ENCODE measurements around the gene HOXA10.

The HOXA10 gene

DNA sequence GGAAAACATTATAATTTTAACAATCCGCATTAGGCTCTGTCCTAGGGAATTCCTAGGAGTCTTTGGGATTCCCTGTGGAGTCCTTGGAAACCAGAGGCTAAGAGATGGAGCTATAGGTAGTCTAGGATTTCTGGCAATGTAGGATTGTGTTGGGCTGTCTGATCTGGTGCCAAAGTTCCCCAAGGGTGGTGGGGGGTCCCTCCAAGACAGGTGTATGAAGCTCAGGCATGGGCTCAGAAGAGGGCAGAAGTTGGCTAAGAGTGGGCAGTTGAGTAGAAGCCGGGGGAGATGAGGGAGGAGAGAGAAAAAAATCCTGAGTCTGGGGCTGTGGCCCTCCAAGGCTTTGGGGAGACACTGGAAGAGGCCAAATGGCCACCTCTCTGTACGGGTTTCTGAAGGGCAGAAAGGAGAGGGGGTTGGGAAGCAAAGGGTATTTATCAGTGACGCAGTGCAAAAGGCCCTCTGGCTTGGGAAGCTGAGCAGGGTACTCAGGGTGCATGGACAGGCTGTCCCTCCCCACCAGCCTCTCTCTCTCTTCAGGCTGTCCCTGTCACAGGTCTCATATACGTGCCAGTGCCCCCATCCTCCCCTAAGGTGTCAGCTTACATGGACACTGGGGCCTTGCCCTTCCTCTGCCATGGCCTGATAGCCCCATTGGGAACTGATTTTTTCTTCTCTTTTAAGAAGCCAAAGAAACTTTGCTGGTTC lies 27.5 kb downstream of the HOXA10 start:
- DNase-seq (ENCODE audit: low read depth in 3 of 3) = no peak

DNA sequence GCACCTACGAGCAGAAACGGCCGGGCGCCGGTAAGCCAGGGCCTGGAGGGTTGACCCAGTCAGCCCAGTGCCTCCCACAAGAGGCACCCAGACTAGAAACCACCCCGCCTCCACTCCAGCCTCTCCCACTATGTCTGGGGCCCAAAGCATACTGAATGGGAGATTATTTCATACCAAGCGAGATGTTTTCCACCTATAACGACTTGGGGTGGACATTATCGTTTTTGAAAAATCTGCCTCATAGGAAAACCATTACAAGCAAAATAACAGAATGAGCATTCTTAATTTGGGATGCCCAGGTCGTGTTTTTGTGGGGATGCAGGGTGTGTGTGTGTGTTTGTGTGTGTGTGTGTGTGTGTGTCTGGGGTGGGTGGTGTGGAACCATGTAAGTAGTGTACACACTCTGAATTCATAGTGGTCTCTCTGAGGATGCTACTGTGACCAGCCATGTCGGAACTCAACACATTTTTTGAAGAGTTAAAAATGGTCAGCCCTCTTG lies 28.2 kb downstream of the HOXA10 start:
- DNase-seq (ENCODE audit: low read depth in 3 of 3) = no peak

DNA sequence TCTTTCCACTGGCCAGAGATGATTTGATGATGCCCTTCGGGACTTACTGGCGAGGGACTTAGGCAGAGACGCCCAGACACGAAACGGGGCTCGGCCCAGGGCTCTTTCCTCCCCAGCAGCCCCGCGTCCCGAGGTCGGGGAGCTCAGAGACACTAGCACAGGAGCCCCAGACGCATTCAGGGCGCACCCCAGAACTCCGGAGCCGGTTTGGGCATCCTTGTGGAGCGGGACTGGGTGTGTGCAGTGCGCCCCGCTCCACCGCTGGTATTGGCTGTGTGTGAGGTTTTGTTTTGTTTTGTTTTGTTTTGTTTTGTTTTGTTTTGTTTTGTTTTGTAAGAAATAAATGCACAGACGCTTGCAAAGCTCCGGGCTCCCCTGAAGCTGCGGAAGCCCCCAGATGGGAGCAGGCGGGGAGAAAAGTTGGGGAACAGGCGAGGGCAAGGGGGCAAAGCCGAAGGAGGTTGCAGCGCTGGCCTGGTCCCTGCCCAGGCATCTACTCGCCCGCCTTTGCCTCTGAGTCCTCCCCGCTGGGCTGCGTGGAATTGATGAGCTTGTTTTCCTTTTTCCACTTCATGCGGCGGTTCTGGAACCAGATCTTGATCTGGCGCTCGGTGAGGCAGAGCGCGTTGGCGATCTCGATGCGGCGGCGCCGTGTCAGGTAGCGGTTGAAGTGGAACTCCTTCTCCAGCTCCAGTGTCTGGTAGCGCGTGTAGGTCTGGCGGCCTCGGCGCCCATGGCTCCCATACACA lies 28.8 kb downstream of the HOXA10 start:
- DNase-seq (ENCODE audit: low read depth in 3 of 3) = no peak

DNA sequence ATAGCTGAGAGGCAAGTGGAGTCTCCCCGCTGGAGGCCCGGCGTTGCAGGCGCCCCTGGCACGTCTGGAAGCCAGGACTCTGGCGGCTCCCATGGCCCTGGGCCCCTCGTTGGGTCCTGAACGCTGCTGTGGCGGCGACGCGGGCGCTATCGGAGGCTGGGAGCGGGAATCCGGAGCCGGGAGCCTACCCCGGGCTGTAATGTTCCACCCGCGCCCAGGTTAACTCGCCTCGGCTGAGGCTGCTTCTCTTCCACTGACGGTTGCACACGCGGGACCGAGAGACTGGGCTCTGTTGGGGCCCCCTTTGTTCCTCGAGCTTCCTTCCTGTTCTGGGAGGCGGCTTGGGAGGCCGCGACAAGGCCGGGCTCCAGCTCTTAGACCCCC lies 29.3 kb downstream of the HOXA10 start:
- no peak for DNase-seq (ENCODE audit: low read depth in 3 of 3)

DNA sequence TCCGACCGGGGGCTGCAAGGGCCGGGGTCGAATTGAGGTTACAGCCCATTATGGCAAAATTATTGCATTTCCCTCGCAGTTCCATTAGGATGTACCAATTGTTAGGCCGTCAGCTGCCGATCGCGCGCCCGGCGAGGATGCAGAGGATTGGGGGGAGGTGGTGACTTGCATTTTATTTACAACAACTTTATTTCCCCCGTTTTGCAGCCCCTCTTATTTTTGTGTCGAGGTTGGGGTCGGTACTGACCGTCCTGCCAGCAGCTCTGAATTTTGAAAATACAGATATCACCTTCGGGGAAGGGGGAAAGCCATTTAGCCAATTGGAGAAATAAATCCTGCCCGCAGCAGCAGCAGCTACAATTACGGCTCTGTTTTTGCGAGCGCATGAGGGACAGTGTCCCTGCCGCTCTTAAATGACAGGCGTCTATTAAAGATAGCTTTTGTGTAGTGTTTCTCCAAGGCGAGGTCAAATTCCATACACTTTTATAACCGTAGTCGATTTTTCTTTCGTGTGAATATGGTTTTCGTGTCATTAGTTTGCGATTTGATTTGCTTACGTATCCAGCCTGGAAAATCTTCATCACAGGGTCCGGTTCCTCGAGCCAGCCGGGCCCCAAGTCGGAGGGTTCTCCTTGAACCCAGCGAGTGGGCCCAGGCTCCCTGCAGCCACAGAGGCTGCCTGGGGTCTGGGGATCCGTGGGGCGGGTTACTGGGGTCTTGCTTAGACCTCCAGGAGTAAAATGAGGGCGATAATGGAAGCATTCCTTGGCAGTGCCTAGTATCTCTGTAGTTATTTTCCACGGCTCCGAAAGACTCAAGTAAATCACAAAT lies 30.0 kb downstream of the HOXA10 start:
- no peak for DNase-seq (ENCODE audit: low read depth in 3 of 3)

DNA sequence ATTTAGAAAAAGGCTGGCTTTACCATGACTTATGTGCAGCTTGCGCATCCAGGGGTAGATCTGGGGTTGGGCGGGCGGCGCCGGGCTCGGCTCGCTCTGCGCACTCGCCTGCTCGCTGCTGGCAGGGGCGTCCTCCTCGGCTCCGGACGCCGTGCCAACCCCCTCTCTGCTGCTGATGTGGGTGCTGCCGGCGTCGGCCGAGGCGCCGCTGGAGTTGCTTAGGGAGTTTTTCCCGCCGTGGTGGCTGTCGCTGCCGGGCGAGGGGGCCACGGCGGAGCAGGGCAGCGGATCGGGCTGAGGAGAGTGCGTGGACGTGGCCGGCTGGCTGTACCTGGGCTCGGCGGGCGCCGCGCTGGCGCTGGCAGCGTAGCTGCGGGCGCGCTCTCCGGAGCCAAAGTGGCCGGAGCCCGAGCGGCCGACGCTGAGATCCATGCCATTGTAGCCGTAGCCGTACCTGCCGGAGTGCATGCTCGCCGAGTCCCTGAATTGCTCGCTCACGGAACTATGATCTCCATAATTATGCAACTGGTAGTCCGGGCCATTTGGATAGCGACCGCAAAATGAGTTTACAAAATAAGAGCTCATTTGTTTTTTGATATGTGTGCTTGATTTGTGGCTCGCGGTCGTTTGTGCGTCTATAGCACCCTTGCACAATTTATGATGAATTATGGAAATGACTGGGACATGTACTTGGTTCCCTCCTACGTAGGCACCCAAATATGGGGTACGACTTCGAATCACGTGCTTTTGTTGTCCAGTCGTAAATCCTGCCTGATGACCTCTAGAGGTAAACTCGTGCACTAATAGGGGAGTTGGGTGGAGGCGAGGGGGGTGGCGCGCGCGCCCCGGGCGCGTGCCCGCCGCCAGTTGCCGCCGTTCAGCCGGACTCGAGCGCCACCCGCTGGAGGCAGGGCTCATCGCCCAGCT lies 30.8 kb downstream of the HOXA10 start, which contains the start of gene HOXA5:
Gene HOXA5 (minus strand): TSS at position 659 of the 927 bp plus-strand sequence. CDS start 74 bp downstream, at position 585.
- no peak for DNase-seq (ENCODE audit: low read depth in 3 of 3)

DNA sequence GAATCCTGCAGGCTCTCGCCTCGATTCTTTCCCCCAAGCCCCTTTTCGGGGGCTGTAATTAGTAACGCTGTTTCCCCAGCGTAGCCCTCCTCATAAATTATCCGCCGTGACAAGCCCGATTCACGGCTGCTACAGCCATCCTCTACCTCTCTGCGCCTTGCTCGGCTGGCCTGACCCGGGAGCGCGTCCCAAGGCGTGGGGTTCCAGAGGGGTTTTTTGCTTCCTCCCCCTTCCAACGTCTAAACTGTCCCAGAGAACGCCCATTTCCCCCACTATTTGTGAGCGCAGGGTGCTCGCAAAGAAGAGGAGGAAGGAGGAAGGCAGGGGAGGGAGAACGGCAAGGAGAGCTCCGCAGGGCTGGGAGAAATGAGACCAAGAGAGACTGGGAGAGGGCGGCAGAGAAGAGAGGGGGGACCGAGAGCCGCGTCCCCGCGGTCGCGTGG lies 31.5 kb downstream of the HOXA10 start:
- DNase-seq (ENCODE audit: low read depth in 3 of 3) = no peak

DNA sequence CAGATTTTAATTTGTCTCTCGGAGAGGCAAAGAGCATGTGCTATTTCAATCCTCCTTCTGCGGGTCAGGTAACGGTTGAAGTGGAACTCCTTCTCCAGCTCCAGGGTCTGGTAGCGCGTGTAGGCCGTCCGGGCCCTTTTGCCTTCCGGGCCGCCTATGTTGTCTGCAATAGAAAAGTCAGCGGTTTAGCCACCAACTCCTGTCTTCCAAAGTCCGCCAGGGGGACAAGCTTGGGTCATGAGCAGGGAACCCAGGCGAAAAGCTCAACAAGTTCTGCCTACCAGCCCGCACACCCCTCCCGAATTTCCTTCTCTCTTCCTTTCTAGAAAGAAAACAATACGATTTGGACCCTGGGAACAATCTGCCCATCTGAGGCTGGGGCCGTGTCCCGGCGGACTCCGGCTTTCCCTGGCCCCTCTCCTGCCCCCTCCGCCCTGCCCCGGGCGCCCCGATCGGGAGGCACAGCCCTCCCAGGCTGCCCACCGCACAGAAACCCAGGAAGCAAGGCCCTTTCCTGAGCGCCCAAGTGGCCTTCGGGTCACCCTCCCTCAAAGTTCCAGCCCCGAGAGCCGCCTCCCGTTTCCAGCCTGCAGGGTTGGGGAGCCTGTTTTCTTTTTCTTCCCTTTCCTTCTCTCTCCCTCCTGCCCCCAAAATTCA lies 32.1 kb downstream of the HOXA10 start:
- DNase-seq (ENCODE audit: low read depth in 3 of 3) = no peak

DNA sequence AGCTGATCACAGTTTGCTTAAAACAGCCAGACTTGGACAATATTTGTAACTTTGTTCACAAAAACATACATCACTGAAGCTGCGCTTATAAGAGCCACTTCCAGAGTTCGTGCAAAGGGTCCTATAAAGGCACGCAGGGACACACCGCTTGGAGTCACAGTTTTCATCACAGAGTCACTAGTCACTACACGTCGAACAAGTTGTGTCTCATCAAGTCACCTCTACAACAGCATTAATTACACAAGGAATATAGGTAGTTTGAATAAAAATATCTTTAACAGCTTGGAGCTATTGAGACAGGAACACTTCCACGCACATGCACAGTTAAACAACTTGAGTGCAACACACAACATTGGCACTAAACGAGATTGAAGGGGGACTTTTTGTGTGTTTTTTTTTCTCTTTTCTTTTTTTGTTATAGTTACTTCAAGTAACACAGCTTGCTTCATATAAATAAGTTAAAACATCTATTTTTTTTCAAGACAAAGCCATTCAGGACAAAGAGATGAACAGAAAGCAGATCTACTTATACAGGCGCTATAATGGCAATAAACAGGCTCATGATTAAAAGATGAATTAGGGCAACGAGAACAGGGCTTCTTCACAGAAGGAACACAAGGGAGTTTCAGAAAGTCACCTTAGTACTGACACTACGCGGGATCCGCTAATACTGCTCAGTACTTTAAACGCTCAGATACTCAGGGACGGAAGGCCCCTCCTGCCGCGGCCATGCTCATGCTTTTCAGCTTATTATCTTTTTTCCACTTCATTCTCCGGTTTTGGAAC lies 32.8 kb downstream of the HOXA10 start:
- DNase-seq (ENCODE audit: low read depth in 3 of 3) = no peak

DNA sequence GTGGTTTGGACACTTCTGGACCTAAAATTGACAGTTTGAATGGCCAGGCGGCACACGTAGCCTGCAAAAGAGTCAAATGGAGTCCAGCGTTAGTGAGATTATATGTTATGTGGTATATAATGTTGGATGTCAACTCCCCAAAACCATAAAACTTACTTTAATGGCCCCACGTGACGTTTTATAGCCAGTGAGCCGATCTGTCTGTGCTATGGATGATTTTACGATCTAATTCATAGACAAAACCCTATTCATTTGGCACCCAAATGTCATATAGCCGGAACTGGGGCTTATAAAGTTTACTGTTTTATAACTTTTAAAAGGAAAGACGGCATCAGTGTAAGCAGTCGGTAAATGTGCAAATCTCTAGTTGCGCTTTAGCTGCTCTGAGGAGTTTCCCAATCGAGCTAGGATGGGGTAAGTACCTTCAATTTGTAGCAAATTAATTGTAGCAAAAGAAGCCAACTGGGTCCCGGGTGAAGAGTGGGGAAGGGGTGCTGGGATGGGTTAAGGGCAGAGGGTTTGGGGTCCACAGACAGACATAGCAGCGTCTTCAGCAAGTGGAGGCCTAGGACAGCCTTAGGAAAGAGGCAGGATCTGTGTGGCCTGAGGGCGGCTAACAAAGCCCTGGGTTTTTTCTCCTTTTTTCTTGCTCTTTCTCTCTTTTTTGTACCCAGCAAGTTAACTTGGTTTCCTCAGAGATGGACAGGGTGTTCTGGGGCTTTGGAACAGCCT lies 33.8 kb downstream of the HOXA10 start:
- DNase-seq (ENCODE audit: low read depth in 3 of 3) = no peak

DNA sequence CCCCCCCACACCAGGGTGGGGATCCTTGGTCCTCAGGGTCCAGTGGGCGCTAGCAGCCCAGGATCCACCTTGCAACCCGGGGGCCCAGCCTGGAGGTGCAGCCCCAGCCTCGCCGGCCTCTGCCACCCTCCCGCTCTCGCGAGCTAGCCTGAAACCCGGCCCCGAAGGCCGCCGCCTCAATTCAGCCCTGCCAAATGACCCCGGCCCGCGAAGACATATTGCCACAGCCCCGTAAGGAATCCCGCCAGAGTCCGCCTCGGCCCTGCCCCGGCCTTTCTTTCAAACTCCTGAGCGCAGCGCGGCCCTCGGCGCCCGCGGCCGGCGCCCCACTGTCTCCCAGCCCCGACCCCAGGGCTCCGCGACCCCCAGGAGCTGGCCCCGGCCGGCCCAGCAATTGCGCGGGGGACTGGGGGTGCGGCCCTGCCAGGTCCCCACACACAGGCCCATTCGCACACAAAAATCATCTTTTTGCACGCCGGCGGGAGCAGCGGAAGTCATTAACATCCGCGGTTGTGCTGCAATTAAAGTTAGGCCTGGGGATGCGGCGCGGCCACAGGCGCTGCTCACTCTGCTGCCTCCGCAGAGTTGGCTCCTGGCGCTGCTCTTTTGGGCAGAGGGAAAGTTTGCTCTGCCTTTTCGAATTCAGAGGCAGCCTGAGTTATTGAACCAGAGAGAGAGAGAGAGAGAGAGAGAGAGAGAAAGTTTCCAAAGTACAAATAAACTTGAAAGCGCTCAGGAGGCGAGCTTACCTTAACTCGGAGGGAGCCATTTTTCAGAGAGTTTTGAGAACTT lies 34.6 kb downstream of the HOXA10 start:
- no peak for DNase-seq (ENCODE audit: low read depth in 3 of 3)

DNA sequence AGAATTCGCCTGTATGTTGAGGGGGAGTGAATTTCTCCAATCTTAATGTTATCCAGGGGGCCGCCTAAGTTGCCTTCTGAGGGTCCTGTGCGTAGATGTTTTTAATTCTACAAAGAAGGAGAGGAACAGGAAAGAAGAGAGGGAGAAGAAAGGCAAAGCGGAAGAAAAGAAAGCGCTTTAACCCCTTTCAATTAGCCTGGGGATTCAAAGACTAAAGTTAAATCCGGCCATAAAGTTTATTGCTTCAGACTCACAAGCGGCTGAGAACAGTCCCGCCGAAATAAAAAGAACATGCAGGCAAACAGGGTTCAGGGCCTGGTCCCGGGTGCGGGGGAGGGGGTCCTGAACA lies 35.2 kb downstream of the HOXA10 start:
- no peak for DNase-seq (ENCODE audit: low read depth in 3 of 3)

DNA sequence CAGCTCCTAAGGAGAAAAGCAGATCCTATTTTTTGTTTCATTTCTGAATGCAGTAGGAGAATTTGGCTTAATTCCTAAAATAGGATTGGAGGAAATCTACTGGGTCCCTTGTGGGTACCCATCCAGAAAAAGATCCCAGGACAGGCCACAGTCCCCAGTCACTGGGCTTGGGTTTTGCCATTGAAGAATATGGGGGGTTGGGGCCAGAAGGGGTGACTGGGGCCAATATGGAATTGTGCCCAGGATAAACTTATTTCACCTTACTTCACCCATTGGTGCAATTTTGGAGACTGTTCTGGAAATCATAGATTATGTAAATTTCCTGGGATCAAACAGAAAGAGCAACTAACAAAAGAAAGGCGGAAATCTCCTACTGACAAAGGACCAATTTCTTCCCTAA lies 35.6 kb downstream of the HOXA10 start:
- DNase-seq (ENCODE audit: low read depth in 3 of 3) = no peak

DNA sequence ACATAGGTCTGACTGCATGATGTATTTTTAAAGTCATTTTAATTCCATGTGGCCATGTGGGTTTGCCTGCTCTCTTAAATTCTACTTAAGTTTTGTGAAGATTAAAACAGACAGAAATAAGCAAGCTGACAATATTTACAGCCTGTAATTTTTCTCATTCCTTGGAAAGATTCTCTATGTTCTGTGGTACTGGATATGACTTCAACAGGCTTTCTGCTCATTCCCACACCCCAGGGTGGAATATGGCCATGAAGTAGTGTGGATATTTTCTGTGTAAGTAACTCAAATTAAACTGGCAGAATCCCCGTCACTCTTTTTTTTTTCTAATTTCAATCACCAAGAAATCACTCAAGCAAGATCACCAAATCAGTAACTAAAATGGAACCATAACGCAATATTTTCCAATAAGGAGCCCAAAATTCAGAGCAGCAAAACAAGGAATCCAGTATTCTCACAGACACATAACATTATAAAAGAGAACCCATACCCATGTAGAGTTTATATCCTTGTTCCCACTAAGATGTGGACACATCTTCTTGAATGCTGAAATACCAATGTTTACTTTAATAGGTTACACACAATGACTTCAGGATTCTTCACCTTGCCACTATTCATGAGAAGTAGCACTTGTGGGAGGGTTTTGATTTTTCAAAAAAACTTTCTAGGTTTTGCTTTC lies 36.3 kb downstream of the HOXA10 start:
- DNase-seq (ENCODE audit: low read depth in 3 of 3) = no peak

DNA sequence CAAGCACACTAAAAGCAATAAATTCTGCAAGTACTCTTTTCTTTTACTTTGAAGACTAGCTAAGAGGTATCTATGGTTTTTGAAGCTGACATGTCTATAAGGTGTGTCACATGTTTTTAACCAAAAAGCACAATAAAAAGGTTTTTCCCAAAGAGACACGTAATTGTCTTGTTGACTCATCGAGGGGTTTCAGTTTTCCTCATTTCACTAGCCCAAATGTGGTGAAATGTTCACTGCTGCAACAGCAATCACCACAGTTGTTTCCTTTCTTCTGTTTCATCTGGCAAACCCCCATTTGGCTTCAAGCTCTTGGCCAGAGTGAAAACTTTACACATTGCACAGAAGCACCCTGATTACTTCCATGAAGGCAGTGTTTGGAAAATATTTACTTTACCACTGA lies 39.7 kb downstream of the HOXA10 start:
- DNase-seq (ENCODE audit: low read depth in 3 of 3) = no peak

DNA sequence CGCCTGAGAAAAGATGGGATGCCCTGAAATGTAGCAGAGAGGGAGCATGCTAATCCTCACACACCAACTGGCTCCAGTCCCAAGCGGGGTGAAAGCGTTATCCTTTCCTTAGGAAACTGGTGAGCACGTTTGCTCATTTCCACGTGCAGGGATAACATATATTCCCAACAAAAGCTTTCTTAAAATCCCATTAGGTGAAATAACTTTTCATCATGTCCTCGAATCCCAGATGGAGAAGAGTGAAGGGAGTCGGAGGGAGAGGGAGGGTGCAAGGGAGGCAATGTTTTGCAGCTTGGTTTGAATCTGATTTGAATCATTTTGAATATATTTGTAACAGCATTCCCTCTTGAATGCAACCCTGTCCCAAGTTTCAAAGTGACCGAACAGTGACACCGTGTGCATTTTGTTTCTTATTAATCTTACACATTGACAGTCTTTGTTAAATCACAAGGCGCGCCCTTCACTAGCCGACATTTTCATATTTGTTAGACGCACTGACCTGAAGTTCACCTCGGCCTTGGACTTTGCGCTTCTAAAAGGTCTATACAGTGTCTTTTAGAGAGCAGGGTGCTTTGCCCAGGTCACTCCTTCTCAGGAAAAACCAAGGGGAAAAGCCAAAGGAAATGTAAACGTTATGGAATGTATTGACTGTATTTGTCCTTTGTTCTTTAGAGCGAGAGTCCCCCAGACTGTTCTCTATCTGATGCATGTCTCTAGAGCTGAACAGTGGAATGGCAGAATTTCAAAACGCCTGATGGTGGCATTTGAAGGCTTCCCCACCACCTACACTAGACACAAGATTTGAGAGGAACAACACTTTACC lies 40.5 kb downstream of the HOXA10 start:
- no peak for DNase-seq (ENCODE audit: low read depth in 3 of 3)

DNA sequence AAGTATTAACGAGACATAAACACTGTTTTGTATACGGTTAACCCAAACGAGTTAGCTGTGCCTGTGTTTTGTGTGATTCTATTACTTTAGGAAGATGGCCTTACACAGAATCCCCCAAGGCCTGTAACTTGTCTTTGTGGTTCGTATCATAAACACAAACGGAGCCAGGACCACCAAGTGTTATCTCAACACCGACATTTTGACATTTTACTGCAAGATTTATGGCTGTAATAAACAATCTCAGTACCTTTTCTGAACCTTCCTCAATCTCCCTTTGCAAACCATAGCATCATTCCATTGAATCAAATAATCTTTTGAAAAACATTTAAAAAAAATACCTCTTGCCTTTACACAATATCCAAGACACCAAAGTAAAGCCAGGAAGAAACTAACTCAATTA lies 41.1 kb downstream of the HOXA10 start:
- no peak for DNase-seq (ENCODE audit: low read depth in 3 of 3)

Data from stimulated activated CD4-positive, alpha-beta T cell treated with anti-CD3 and anti-CD28 coated beads, TNF-alpha, amount 100 ng/mL, for 24 hours (primary cell).